HG02840 (cell line): Measurements from ENCODE around the gene CMIP.

Experiments
- ATAC-seq: cut with Tn5 transposase; IDR thresholded peaks from one replicate; pipeline ENCODE4 v1.9.1; 2021; ENCODE audit warnings: mild to moderate bottlenecking, moderate library complexity, moderate number of reproducible peaks; ENCODE audit not compliant: unreplicated experiment, low FRiP score

The CMIP gene

GRCh38 chr16:81642943-81643342 lies 198.3 kb downstream of the CMIP start:
- ATAC-seq, result no peak

- no peak for ATAC-seq
These were observed 200.7 kb downstream of the CMIP start for GRCh38 chr16:81645266-81645694.

GRCh38 chr16:81645925-81646324 lies 201.3 kb downstream of the CMIP start:
- no peak for ATAC-seq

GRCh38 chr16:81646561-81646960 lies 202.0 kb downstream of the CMIP start:
- no peak for ATAC-seq

- ATAC-seq, result no peak
These were observed 202.9 kb downstream of the CMIP start for GRCh38 chr16:81647527-81647926.

GRCh38 chr16:81649561-81650184 lies 205.1 kb downstream of the CMIP start:
- no peak for ATAC-seq

GRCh38 chr16:81650281-81650680 lies 205.7 kb downstream of the CMIP start:
- no peak for ATAC-seq

GRCh38 chr16:81650982-81651562 lies 206.5 kb downstream of the CMIP start:
- ATAC-seq, result no peak

- ATAC-seq, result no peak
These were observed 207.4 kb downstream of the CMIP start for GRCh38 chr16:81651758-81652718.

- no peak for ATAC-seq
These were observed 208.3 kb downstream of the CMIP start for GRCh38 chr16:81652798-81653505.

GRCh38 chr16:81654346-81654745 lies 209.7 kb downstream of the CMIP start:
- no peak for ATAC-seq

GRCh38 chr16:81655469-81656162 lies 211.0 kb downstream of the CMIP start:
- ATAC-seq, result no peak

- ATAC-seq, result no peak
These were observed 212.6 kb downstream of the CMIP start for GRCh38 chr16:81657224-81657623.

- no peak for ATAC-seq
These were observed 213.2 kb downstream of the CMIP start for GRCh38 chr16:81657781-81658180.

- ATAC-seq, result no peak
These were observed 213.8 kb downstream of the CMIP start for GRCh38 chr16:81658373-81658772.

- no peak for ATAC-seq
These were observed 214.6 kb downstream of the CMIP start for GRCh38 chr16:81659249-81659648.

GRCh38 chr16:81661082-81661481 lies 216.5 kb downstream of the CMIP start:
- no peak for ATAC-seq

GRCh38 chr16:81664153-81664552 lies 219.5 kb downstream of the CMIP start:
- ATAC-seq, result no peak

- no peak for ATAC-seq
These were observed 221.0 kb downstream of the CMIP start for GRCh38 chr16:81665588-81665987.

GRCh38 chr16:81666113-81666512 lies 221.5 kb downstream of the CMIP start:
- ATAC-seq, result no peak
